ENCODE data around the gene LAMA3. TPM values are rescaled to one million over a fixed set of nuclear protein-coding genes. Genes with fewer than 3 reads are reported as not detected.

Gene LAMA3
- polyA plus RNA-seq, 1 donor from 2014 or later: 3.4 TPM

GRCh38 chr18:23825496-23825895, 136.2 kb downstream of the LAMA3 start:
- Histone ChIP-seq H3K4me2 (ENCODE audit: low read length) (no peak overlapping the region), H3K36me3 (ENCODE audit: insufficient read depth, low read length) (no peaks in the 10 kb centered on the region), H4K20me1 (ENCODE audit: insufficient read depth) (no peaks in the 10 kb centered on the region), H3K27ac (ENCODE audit: low read length) (peak overlapping the region; percentile 83), H3F3A (ENCODE audit: insufficient read depth, low read length, poor library complexity, severe bottlenecking) (no peaks in the 10 kb centered on the region), H2AFZ (ENCODE audit: low read depth, low read length) (no peak overlapping the region), H3K9me2 (ENCODE audit: insufficient read depth, low read length) (no peaks in the 10 kb centered on the region), H3K9ac (ENCODE audit: low read length) (no peak overlapping the region), H3K27me3 (ENCODE audit: insufficient read depth, low read depth, low read length) (no peaks in the 10 kb centered on the region), H3K79me2 (replicated peaks; ENCODE audit: insufficient read depth, low read length) (no peaks in the 10 kb centered on the region), H3K9me3 (ENCODE audit: low read length) (no peaks in the 10 kb centered on the region), H3K4me3 (ENCODE audit: low read length) (peak overlapping the region; percentile 19)
- TF ChIP-seq SMC3 (conservative IDR thresholded peaks at IDR 0.05; ENCODE audit: poor library complexity) (no peak), POLR2AphosphoS5 (IDR thresholded peaks at IDR 0.05) (no peak), RAD21 (conservative IDR thresholded peaks at IDR 0.05) (no peak), REST (IDR thresholded peaks at IDR 0.05; ENCODE audit: borderline replicate concordance) (no peak), MXI1 (conservative IDR thresholded peaks at IDR 0.05; ENCODE audit: poor library complexity, severe bottlenecking) (no peak), CTCF (IDR thresholded peaks at IDR 0.05; ENCODE audit: poor library complexity, severe bottlenecking) (no peak), EZH2 (IDR thresholded peaks at IDR 0.05; ENCODE audit: borderline replicate concordance, insufficient read depth, low read length, poor library complexity, severe bottlenecking) (no peak), TAF1 (IDR thresholded peaks at IDR 0.05; ENCODE audit: low read depth) (no peak)

- Histone ChIP-seq H3K4me2 (ENCODE audit: low read length) (no peak overlapping the region), H3K4me3 (ENCODE audit: low read length) (peak overlapping the region; percentile 25), H3K27me3 (ENCODE audit: insufficient read depth, low read depth, low read length) (no peaks in the 10 kb centered on the region), H3K9me2 (ENCODE audit: insufficient read depth, low read length) (no peaks in the 10 kb centered on the region), H3K36me3 (ENCODE audit: insufficient read depth, low read length) (no peaks in the 10 kb centered on the region), H2AFZ (ENCODE audit: low read depth, low read length) (peak overlapping the region; percentile 2), H3K27ac (ENCODE audit: low read length) (peak overlapping the region; percentile 83), H3K9ac (ENCODE audit: low read length) (peak overlapping the region; percentile 46), H3K9me3 (ENCODE audit: low read length) (no peaks in the 10 kb centered on the region), H3F3A (ENCODE audit: insufficient read depth, low read length, poor library complexity, severe bottlenecking) (no peaks in the 10 kb centered on the region), H4K20me1 (ENCODE audit: insufficient read depth) (no peaks in the 10 kb centered on the region), H3K79me2 (replicated peaks; ENCODE audit: insufficient read depth, low read length) (no peaks in the 10 kb centered on the region)
- TF ChIP-seq EZH2 (IDR thresholded peaks at IDR 0.05; ENCODE audit: borderline replicate concordance, insufficient read depth, low read length, poor library complexity, severe bottlenecking): no peak
- TF ChIP-seq CTCF (IDR thresholded peaks at IDR 0.05; ENCODE audit: poor library complexity, severe bottlenecking): no peak
- no peak for TF ChIP-seq RAD21 (conservative IDR thresholded peaks at IDR 0.05)
- TF ChIP-seq REST (IDR thresholded peaks at IDR 0.05; ENCODE audit: borderline replicate concordance): no peak
- TF ChIP-seq EP300 (conservative IDR thresholded peaks at IDR 0.05; ENCODE audit: poor library complexity, severe bottlenecking): peak; percentile 61
Measured at GRCh38 chr18:23825978-23826405, 136.7 kb downstream of the LAMA3 start.
